Measurements from ENCODE around the gene MRPS21. TPM values are rescaled to one million over a fixed set of nuclear protein-coding genes. Genes with fewer than 3 reads are reported as not detected.

The MRPS21 gene
- 42.0 and 47.2 TPM in 2 replicates for total RNA-seq

DNA sequence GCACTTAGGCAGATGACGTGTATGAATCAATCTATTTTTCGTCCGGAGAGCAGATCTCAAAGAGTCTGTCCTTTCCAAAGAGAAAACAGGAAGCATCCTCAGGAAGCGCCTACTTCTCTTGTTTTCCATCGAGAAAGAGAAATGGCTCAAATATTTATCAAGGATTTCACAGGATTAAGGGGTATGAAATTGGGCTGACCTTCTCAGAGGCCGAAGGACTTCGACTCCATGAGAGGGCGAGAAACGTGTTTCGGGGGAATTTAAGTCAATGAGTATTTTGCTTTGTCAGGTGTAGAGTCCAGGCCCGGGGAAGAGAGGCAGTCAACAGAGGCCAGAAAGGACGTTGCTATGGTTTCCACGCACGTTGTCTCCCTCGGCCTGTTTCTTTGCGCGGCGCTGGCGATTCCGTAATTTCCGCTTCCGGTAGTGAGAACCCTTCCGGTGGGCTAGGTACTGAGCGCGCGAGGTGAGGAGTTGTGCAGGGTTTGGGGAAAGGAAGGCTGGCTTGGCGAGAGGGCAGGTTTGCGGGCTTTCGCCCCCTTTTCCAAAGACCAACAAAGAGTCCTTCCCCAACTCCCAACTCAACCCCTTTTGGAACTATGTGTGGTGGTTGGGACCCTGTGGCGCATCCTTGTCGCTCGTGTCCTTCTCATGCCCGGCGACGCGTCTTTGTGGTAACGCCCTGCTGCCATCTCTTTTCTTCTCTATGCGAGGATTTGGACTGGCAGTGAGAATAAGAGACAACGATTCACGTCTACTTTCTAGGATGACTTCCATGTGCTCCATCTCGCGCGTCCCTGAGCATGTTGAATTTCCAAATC, at the start of gene MRPS21:
Gene MRPS21, plus strand, starts transcription at position 429 of the 821 bp plus-strand sequence. CDS start 506 bp downstream, outside the sequence.

GRCh38 chr1:150257624-150258585, 35.8 kb upstream of the MRPS21 start, which contains the start of gene CA14:
Gene CA14 (plus strand): TSS chr1:150257774. CDS start chr1:150258129, 355 bp downstream.

DNA sequence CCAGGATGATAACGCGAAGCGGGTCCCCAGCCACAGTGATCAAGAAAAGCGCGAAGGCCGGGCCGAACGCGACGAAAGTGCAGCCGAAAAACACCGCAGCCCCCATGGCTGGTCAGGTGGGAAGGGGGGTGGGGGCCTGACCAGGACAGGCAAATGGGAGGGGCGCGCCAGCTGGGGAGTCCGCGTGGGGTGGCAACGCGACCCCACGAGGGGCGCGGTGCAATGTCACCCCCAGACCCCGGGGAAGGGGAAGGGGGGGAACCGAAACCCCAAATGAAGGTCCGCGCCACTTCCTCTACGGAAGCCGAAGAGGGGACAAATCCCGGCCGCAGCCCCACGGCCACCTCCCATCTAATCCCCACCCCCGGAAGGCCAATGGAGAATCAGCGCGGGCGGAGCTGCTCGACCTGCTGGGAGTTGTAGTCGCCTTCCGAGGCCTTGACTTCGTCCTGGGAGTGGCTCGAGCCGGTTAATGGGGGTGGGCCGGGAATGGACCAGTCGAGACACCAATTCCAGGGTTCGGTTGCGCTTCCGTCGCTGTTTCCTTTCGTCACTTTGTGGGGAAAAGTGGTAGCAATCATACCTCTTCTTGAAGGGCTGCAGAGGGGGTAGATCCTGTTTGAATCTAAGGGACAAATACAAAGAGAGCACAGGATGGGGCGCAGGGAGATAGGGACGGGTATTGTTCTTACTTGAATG, 24.8 kb upstream of the MRPS21 start, which contains the start of gene APH1A:
Gene APH1A, minus strand, starts transcription at position 312 of the 699 bp plus-strand sequence. Its CDS starts 206 bp downstream, at position 106.

GRCh38 chr1:150281758-150282557, 11.7 kb upstream of the MRPS21 start, which contains the start of gene CIART:
Gene CIART (plus strand): TSS chr1:150282554. CDS start chr1:150283268, 714 bp downstream.

Other genes with a start within 250 kb of the MRPS21 start
- gene VPS45, start 226.1 kb upstream of the MRPS21 start, total RNA-seq = 33.2 and 42.8 TPM in 2 replicates
- gene PLEKHO1, start 143.9 kb upstream of the MRPS21 start, total RNA-seq = 24.9 and 45.4 TPM in 2 replicates
- gene ANP32E, start 57.7 kb upstream of the MRPS21 start, total RNA-seq = 30.2 and 62.3 TPM in 2 replicates
- gene CA14, start 36.1 kb upstream of the MRPS21 start, total RNA-seq = not detected in 2 replicates
- gene APH1A, start 24.8 kb upstream of the MRPS21 start, total RNA-seq = 88.6 and 89.9 TPM in 2 replicates
- 39.7 and 98.1 TPM in 2 replicates for gene C1orf54, start 21.1 kb upstream of the MRPS21 start, total RNA-seq
- 4.8 and 5.9 TPM in 2 replicates for gene CIART, start 11.3 kb upstream of the MRPS21 start, total RNA-seq
- 37.2 and 45.6 TPM in 2 replicates for gene PRPF3, start 27.7 kb downstream of the MRPS21 start, total RNA-seq
- gene RPRD2, start 70.3 kb downstream of the MRPS21 start, total RNA-seq = 5.0 and 6.5 TPM in 2 replicates
- gene TARS2, start 193.6 kb downstream of the MRPS21 start, total RNA-seq = 14.1 and 18.8 TPM in 2 replicates
- gene ECM1, start 214.2 kb downstream of the MRPS21 start, total RNA-seq = 8.2 and 13.8 TPM in 2 replicates
- 0.28 TPM in 1 of 2 replicates, not detected in the other for gene FALEC, start 221.9 kb downstream of the MRPS21 start, total RNA-seq